Measurements from ENCODE around the gene KLF2.

KLF2 gene

DNA sequence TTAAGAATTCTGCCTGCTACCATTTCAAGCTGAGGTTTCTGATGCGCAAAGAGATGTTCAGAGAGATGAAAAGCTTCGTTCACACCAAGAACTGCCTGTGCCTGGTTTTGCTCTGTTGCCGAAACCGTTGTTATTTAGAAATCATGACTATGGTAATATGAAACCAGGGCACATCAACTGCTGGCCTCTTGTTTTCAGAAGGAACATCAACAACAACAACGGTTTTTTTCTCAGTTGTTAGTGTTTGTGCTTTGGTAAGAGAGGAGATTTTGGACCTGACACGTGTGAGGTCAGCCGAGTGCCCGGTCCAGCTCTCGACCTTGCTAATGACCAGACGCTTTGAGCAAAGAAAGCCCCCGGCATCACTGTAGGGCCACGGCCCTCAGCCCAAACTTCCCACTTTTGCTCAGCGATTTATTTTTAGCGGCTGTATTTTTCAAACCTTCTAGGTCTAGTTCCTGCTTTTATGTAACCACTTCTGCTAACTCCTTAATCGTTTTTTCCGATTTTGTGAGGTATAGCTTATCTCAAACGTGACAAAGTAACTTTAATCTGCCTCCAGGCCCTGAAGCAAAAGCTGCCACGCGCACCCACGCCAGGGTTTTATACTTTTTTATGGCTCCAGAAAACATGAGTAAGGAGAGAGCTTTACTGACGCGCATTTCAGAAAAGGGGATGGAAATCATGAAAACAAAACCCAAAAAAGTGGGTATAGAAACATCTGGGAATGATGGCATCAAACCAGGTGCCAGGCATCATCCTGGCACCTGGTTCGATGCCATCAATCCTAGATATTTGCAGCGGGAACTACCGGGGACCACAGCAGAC, 42.0 kb downstream of the KLF2 start:
- DNase-seq, result no peak

GRCh38 chr19:16367261-16367683, 42.6 kb downstream of the KLF2 start:
- DNase-seq, result no peak

DNA sequence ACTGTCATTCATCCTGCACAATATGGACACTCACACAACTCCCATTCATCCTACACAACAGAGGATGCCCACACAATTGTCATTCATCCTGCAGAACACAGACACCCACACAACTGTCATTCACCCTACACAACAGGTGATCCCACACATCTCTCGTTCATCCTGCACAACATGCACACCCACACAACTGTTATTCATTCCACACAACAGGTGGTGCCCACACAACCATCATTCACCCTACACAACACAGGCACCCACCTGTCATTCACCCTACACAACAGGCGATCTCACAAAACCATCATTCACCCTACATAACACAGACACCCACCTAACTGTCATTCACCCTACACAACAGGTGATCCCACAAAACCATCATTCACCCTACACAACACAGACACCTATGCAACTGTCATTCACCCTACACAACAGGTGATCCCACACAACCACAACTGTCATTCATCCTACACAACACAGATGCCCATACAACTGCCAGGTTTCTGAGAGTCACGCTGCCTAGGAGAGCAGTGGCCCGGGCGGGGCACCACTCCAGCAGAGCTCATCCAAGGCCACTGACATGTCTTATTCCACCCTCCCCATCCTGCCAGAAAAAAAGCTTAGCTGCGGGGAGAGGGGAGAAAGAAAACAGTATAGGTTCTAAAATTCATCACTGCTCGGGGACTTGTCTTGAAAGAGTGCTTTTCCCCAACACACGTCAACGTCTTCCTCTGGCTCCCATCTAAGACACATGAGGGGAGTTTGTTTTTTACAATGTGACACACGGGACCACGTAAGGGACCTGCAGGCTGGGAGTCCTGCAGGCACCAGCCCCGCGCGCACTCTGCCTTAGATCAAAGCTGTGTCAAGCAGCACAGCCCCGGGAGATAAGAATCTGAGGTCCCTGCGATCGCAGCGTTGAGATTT, 44.0 kb downstream of the KLF2 start:
- DNase-seq, result no peak

DNA sequence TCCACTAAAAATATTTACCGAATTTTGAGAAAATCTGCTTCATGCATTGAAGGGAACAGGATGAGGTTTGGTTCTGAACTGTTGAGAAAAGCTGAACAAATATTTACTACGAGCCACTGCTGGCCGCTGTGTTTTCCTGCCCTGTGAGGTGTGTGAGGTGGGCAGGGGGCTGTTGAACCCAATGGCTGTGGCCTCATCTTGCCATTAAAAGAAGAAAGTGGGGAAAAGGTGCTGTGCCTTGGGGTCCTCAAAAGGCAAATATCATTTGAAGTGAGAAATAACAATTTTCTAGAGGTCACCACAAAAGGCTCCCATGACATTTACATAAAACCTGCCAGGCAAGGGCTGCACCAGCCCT, 44.7 kb downstream of the KLF2 start:
- no peak for DNase-seq

- no peak for DNase-seq
Measured at GRCh38 chr19:16369664-16370576, 45.3 kb downstream of the KLF2 start.

DNA sequence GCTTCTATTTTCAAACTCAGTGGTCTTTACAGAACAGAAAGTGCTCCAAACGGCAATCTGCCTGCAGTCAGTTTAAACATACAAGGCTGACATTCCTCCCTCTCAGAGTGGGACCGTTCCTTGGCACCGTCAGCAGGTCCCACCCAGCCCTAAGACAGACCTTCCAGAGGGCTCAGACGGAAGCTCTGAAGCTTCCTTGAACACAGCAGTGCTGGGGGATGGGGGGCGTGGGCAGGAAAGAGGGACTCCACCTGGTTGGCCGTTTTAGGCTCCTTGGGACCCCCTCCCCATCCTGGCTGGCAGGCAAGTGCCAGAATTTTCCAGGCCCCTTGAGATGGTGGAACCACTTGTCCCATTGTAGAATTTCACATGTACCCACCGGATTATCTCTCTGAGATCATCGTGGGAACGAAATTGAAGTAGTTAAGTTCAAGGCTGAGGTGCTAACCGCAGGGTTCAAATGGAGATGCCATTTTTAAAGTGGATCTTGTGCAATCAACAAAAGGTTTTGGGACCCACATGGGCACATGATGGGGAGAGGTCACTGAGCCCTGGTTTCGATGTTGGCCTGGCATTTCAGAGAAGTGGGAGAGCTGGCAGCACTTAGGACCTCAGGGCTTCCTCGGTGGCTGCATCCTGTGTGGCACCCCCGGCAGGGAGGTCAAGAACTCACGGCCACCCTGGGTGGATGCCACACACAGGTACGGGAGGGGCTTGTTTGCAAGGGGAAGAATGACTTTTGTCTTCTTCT, 46.2 kb downstream of the KLF2 start:
- DNase-seq, result no peak

GRCh38 chr19:16371540-16371986, 46.9 kb downstream of the KLF2 start:
- DNase-seq, result no peak

GRCh38 chr19:16372065-16372915, 47.7 kb downstream of the KLF2 start:
- no peak for DNase-seq

GRCh38 chr19:16373079-16373478, 48.5 kb downstream of the KLF2 start:
- no peak for DNase-seq

DNA sequence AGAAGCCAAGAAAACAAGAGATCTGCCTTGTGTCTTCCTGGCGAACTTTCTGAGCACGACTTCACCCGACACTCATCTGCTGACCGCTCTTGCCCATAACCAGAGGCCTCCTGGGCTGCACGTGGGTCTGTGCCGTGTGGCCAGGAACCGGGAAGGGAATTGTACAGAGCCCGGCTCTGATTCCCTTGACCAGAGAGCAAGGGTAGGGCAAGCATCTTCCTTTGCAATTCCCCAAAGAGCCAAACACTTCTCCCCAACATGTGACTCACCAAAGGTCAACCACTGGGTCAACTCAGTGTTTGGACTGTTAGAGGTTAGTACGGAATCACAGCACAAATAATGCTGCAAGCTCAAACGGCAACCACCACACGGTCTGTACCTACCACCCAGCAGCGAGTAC, 48.9 kb downstream of the KLF2 start:
- no peak for DNase-seq

- DNase-seq, result no peak
Measured at GRCh38 chr19:16373989-16374388, 49.4 kb downstream of the KLF2 start.

- DNase-seq, result no peak
Measured at GRCh38 chr19:16374436-16374835, 49.8 kb downstream of the KLF2 start.

GRCh38 chr19:16375157-16375935, 50.7 kb downstream of the KLF2 start:
- no peak for DNase-seq

- DNase-seq, result no peak
Measured at GRCh38 chr19:16375936-16376185, 51.2 kb downstream of the KLF2 start.

GRCh38 chr19:16376241-16376640, 51.6 kb downstream of the KLF2 start:
- no peak for DNase-seq

DNA sequence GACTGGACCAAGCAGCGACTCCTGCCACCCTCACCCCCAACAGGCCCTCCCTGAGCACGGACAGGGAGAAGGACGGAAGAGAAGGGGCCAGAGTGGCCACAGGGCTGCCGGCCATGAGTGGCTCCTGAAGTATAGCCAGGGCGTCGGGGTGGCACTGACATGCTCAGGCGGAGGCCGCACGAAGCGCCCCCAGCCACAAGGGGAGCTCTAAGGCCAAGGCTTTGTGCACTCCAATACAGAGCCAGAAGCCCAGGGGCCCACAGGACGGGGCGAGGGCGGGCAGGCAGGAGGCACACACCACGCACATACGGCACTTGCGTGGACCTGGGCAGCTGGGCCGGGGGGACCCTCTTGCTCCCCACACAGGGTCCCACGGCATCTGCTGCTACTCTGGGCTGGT, 52.0 kb downstream of the KLF2 start:
- no peak for DNase-seq

DNA sequence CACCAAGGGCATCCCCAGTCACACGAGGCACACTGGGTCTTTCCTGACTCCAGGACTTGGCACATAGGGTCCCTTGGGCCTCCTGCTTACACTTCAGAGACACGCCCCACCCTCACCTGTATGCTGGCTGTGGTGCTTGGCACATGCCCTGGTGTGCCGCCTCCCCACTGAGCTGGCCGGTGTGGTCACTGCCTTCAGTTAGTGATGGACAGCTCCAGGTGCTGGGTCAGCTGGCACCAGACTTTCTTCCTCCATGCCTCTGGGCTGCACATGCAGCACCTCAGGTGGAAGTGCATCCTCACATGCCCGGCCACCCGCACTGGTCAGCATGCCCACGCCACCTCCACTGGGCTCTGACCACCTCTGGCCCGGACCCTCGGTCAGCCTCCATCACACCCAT, 52.9 kb downstream of the KLF2 start:
- DNase-seq, result no peak
